Measurements from ENCODE around the gene NRG3. TPM values are rescaled to one million over a fixed set of nuclear protein-coding genes. Genes with fewer than 3 reads are reported as not detected.

Gene NRG3
- total RNA-seq, 2 donors from 2014 or later = not detected

DNA sequence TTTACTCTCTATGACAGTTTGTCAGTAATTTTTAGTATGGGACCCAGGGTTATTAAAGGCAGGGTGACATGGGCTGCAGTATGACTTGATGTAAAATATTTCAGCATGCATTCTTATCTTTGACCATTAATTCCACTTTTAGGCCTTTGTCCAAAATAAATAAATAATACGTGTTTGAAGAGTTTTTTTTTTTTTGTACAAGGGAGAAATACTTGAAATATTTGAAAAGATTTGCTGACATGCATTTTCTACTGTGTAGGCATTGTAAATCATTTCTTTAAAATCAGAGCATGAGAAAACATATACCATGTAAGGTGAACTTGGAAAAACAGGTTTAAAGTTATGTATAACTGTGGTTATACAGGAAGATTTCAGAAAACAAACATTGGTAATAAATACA is 23.5 kb downstream of the NRG3 start:
- Mint-ChIP-seq H3K4me1 (no peaks in the 10 kb centered on the region), H3K36me3 (ENCODE audit: low read depth) (no peaks in the 10 kb centered on the region), H3K27ac (no peak overlapping the region), H3K4me3 (no peak overlapping the region), H3K27me3 (no peaks in the 10 kb centered on the region)
- no peak for DNase-seq
- no peak for ATAC-seq
- H3K9me3 ChIP-seq (ENCODE audit: control insufficient read depth, low read length, poor library complexity, severe bottlenecking) = no peaks in the 10 kb centered on the region

DNA sequence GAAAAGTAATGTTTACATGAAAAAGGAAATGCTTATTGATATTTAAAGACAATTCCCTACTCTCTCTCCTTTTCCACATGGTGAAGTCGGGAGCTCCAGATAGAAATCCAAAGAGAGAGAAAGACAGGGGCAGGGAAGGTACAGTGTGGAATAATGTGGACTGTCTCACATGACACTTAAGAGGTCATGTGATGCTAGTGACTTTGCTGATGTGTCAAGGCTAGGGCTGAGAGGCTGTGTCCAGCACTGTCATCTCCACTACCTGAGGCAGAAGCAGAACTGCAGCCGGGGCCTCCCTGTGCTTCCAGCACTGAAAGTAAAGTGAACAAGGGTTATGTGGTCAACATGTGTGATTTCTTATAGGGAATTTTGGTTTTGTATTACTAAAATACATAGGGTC is 26.0 kb downstream of the NRG3 start:
- ATAC-seq (no peak), DNase-seq (no peak)
- Mint-ChIP-seq H3K4me1 (no peaks in the 10 kb centered on the region), H3K27me3 (no peaks in the 10 kb centered on the region), H3K36me3 (ENCODE audit: low read depth) (no peaks in the 10 kb centered on the region), H3K4me3 (no peak overlapping the region), H3K27ac (no peak overlapping the region)
- H3K9me3 ChIP-seq (ENCODE audit: control insufficient read depth, low read length, poor library complexity, severe bottlenecking) = no peaks in the 10 kb centered on the region

DNA sequence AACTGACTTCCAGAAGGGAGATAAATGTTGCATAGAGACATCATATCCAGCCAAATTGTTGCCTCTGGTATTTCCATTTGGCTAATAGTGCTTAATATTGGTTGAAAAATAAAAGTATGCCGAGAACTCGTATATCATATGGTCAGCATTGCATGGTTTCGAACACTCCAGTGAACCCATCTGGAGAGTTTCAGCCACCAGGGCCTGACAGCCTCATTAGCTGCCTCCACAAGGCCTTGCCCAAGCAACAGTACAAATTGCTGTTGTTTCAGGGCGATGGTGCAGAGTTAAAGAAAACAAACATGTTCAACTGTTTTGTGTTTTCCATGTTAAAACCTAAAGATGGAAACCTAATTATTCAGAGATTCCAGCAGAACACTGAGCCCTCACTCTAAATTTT is 28.5 kb downstream of the NRG3 start:
- Mint-ChIP-seq H3K4me1 (no peaks in the 10 kb centered on the region), H3K36me3 (ENCODE audit: low read depth) (no peaks in the 10 kb centered on the region), H3K4me3 (no peak overlapping the region), H3K27me3 (no peaks in the 10 kb centered on the region), H3K27ac (no peak overlapping the region)
- DNase-seq = no peak
- ATAC-seq = no peak
- no peaks in the 10 kb centered on the region for H3K9me3 ChIP-seq (ENCODE audit: control insufficient read depth, low read length, poor library complexity, severe bottlenecking)

DNA sequence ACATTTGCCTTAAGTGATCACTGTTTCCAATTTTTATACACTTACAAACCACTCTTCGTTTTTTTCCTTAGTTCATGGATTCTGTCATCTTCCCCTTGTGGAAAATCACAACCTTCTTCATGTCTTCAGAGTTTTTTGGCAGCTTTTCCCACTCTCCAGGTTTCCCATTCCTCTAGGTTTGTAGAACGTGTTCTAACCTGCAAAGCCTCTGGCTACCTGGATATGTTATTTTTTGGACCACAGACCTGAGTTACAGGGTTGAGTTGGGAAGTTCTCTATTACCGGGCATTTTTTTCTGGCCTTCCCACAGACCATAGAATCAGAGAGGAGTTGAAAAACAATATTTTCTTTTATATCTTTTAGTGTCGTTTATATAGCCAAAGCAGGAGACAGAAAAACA is 30.2 kb downstream of the NRG3 start:
- Mint-ChIP-seq H3K4me1 (no peaks in the 10 kb centered on the region), H3K27ac (no peak overlapping the region), H3K4me3 (no peak overlapping the region), H3K27me3 (no peaks in the 10 kb centered on the region), H3K36me3 (ENCODE audit: low read depth) (no peaks in the 10 kb centered on the region)
- no peaks in the 10 kb centered on the region for H3K9me3 ChIP-seq (ENCODE audit: control insufficient read depth, low read length, poor library complexity, severe bottlenecking)
- DNase-seq = no peak
- no peak for ATAC-seq

DNA sequence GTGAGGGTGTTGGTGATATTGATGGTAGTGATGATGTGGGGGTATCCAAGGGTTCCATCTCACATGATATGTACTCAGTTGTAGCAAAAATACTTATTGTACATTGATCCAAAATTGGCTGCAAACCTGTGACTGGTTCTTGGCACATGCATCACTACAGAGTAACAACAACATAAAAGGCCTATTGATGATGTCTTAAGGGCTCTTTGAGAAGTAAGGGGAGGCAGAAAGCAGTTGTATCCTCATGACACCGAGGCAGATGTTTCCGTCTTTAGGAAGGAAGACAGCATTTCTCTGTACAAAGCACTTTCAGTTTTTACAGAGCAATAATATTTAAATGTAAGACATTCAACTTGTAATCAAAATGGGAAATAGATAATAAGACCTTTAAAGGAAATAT is 34.5 kb downstream of the NRG3 start:
- no peaks in the 10 kb centered on the region for H3K27me3 Mint-ChIP-seq
- DNase-seq (no peak), ATAC-seq (no peak)
- H3K27ac Mint-ChIP-seq = no peak overlapping the region
- no peaks in the 10 kb centered on the region for H3K36me3 Mint-ChIP-seq (ENCODE audit: low read depth)
- no peaks in the 10 kb centered on the region for H3K9me3 ChIP-seq (ENCODE audit: control insufficient read depth, low read length, poor library complexity, severe bottlenecking)
- H3K4me1 Mint-ChIP-seq = no peaks in the 10 kb centered on the region
- no peak overlapping the region for H3K4me3 Mint-ChIP-seq

DNA sequence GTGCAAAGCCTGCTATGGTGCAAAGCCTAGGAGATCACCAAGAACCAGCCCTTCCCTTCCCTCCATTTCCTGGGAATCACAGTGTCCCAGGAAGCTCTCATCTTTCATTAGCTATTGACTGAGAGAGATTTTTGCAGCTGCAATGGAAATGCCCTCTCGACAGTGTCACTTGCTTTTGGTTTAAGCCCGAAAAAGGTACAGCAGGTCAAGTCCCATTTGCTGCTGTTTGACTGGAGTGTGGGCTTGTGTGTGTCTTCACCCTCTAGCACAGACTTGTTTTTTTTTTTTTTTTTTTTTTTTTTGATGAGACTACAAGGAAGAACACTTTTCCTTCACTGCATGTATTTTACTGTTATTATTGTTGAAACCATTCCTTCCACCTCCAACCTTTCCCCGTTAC is 36.3 kb downstream of the NRG3 start:
- H3K4me3 Mint-ChIP-seq = no peak overlapping the region
- no peak for ATAC-seq
- H3K9me3 ChIP-seq (ENCODE audit: control insufficient read depth, low read length, poor library complexity, severe bottlenecking) = no peaks in the 10 kb centered on the region
- H3K4me1 Mint-ChIP-seq = no peaks in the 10 kb centered on the region
- no peak for DNase-seq
- no peak overlapping the region for H3K27ac Mint-ChIP-seq
- no peaks in the 10 kb centered on the region for H3K36me3 Mint-ChIP-seq (ENCODE audit: low read depth)
- H3K27me3 Mint-ChIP-seq = no peaks in the 10 kb centered on the region

DNA sequence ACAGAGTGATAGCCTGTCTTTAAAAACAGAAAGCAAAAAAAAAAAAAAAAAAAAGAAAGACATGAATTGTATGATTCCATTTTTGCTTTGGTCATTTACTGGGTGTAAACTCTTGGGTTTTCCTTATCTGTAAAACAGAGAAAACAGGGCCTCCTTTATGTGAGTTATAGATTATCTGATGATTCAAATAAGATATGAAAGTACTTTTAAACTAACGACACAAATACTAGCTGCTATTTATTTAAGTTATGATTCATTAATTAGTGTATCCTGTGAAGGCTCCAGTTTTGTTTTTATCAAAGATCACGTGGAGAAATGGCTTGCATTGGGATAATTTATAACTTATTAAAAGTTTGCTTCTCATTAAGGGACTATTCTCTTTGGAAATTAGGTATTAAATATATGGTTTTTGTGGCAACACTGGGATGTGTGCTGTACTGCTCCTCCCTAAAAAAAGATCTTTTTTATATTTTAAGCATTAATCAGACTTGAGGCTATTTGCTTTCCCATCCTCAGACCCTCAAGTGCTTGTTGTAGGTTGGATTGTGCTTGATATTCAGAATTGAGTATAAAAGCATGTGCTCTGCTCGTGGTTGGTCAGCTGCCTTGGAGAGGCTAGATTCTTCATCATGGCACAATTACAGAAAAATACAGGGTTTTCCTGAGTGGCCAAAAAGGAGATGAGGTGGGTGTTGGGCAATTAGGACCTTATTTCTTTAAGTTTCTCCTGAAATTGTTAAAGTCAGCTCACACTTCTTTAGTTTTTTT is 39.9 kb downstream of the NRG3 start:
- Mint-ChIP-seq H3K4me1 (no peaks in the 10 kb centered on the region), H3K36me3 (ENCODE audit: low read depth) (no peaks in the 10 kb centered on the region), H3K27me3 (no peaks in the 10 kb centered on the region), H3K4me3 (no peak overlapping the region), H3K27ac (no peak overlapping the region)
- ATAC-seq (no peak), DNase-seq (no peak)
- no peaks in the 10 kb centered on the region for H3K9me3 ChIP-seq (ENCODE audit: control insufficient read depth, low read length, poor library complexity, severe bottlenecking)

DNA sequence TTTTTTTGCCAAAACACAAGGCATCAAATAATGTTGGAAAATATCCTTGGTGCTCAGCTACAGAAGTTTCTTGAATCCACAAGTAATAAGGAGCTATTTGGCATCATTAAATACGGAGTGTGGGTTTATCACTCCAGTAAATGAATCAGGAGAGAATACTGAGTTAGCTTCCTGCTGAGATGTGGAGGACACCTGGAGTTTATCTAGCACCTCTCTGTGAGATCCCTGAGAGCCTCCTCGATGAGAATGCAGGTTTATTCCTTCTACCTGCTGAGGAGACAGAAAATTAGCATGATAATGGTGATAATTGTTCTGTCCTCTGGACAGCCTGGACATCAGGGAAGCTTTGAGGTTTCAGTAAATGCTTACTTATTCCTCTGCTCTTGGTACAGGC is 40.5 kb downstream of the NRG3 start:
- H3K9me3 ChIP-seq (ENCODE audit: control insufficient read depth, low read length, poor library complexity, severe bottlenecking) = no peaks in the 10 kb centered on the region
- DNase-seq = no peak
- no peak for ATAC-seq
- no peak overlapping the region for H3K4me3 Mint-ChIP-seq
- no peaks in the 10 kb centered on the region for H3K27me3 Mint-ChIP-seq
- no peak overlapping the region for H3K27ac Mint-ChIP-seq
- H3K4me1 Mint-ChIP-seq = no peaks in the 10 kb centered on the region
- no peaks in the 10 kb centered on the region for H3K36me3 Mint-ChIP-seq (ENCODE audit: low read depth)

DNA sequence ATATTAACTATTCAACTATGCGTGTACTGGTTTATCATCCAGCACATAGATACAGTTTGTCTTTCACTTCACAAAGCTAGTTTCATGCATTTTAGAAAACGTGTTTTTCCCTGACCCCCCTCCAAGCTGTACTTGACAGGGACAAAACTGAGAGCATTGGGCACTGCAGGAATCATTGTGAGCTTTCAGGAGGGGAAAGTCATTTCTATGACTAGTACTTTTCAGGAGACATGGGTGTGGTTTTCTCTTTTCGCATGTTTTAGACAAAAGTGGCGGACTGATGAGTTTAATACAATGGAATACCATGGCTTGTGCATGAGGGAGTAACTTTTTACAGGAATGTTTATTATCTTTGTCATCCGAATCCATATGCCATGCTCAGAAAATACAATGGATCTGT is 42.7 kb downstream of the NRG3 start:
- DNase-seq (no peak), ATAC-seq (no peak)
- Mint-ChIP-seq H3K27me3 (no peaks in the 10 kb centered on the region), H3K27ac (no peak overlapping the region), H3K4me1 (no peaks in the 10 kb centered on the region), H3K4me3 (no peak overlapping the region), H3K36me3 (ENCODE audit: low read depth) (no peaks in the 10 kb centered on the region)
- H3K9me3 ChIP-seq (ENCODE audit: control insufficient read depth, low read length, poor library complexity, severe bottlenecking) = no peaks in the 10 kb centered on the region

DNA sequence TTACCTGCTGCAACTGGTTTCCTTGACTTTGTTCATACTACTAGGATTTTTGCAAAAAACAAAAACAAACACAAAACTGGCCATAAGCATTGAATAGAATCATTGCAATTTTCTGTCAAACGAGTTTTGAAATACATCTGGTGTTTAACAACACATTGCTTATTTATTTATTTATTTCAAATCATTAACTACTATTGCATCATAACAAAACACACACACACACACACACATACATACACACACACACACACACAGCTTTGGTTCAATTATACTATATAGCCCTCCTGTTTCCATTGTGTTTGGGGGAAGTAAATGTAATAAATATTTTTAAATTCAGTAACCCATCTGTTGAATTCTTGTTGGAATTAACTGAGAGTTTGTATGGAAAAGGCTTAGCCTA is 43.8 kb downstream of the NRG3 start:
- Mint-ChIP-seq H3K27me3 (no peaks in the 10 kb centered on the region), H3K4me3 (no peak overlapping the region), H3K4me1 (no peaks in the 10 kb centered on the region), H3K27ac (no peak overlapping the region), H3K36me3 (ENCODE audit: low read depth) (no peaks in the 10 kb centered on the region)
- ATAC-seq = no peak
- no peak for DNase-seq
- H3K9me3 ChIP-seq (ENCODE audit: control insufficient read depth, low read length, poor library complexity, severe bottlenecking) = no peaks in the 10 kb centered on the region

DNA sequence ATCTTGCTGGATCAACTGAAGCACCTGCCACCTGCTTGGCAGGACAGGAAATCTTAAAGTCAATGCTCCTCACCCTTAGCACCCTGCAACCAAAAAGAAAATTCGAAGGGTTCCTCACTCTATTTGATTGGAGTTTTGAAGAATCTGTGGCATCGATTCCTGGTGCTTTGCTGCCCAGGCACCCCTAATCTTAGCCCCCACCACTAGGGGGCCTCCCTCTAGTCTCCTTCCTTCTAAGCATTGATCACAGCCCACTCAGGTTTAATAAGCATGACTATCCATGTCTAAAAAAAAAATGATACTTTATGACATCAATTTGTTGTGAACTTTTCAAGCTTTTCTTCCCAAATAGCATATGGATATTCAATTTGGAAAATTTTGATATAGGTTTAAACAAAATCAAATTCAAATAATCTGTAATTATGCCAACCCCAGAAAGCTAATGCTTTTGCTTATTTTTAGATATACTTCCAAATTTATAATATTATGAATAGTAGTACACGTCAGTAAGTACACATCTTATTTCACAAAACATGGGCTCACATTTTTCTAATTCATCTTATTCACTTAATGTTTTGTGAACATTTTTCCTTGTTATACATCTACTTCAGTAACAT is 45.3 kb downstream of the NRG3 start:
- ATAC-seq = no peak
- Mint-ChIP-seq H3K27ac (no peak overlapping the region), H3K27me3 (no peaks in the 10 kb centered on the region), H3K4me1 (no peaks in the 10 kb centered on the region), H3K4me3 (no peak overlapping the region), H3K36me3 (ENCODE audit: low read depth) (no peaks in the 10 kb centered on the region)
- H3K9me3 ChIP-seq (ENCODE audit: control insufficient read depth, low read length, poor library complexity, severe bottlenecking) = no peaks in the 10 kb centered on the region
- DNase-seq = no peak

DNA sequence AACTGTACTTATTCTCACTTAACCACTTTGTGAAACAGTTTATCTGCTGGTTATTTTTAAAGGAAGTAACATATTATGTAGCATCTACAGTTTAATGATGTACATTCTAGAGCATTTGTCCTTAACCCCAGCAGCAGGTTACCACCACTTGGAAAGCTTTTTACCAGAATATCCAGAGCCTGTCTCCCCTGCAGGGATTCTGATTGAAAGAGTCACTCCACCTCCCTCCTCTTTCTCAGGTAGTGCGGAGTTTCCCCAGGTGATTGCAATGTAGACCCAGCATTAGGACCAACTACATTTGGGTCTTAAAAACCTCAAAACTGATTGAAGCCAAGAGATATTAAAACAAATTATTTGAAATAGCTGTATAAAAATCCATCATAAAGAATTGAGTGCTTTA is 53.1 kb downstream of the NRG3 start:
- DNase-seq = no peak
- Mint-ChIP-seq H3K4me1 (no peaks in the 10 kb centered on the region), H3K27ac (no peak overlapping the region), H3K27me3 (no peaks in the 10 kb centered on the region), H3K4me3 (no peak overlapping the region), H3K36me3 (ENCODE audit: low read depth) (no peaks in the 10 kb centered on the region)
- no peak for ATAC-seq
- no peaks in the 10 kb centered on the region for H3K9me3 ChIP-seq (ENCODE audit: control insufficient read depth, low read length, poor library complexity, severe bottlenecking)

DNA sequence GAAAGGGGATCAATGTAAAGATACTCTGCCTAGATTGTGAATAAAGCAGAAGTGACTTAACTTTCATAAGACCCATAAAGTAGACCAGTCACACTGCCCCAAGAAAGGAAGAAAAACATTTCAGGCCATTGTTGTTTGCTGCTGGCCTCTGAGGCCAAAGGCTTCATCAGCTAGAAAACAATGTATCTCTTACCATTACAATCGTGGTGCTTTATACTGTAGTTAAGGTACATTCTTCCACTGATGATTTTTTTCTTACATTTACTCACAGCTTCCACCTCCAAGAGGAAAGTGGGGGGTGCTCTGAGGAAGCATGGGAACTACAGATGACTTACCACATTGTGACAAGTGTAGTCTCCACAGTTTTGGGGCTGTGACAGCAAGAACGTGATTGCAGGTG is 68.6 kb downstream of the NRG3 start:
- H3K9me3 ChIP-seq (ENCODE audit: control insufficient read depth, low read length, poor library complexity, severe bottlenecking) = peaks cover 8% of the 10 kb centered on the region
- DNase-seq (no peak), ATAC-seq (no peak)
- no peak overlapping the region for H3K27ac Mint-ChIP-seq
- no peaks in the 10 kb centered on the region for H3K4me1 Mint-ChIP-seq
- H3K36me3 Mint-ChIP-seq (ENCODE audit: low read depth) = no peaks in the 10 kb centered on the region
- no peaks in the 10 kb centered on the region for H3K27me3 Mint-ChIP-seq
- H3K4me3 Mint-ChIP-seq = no peak overlapping the region

DNA sequence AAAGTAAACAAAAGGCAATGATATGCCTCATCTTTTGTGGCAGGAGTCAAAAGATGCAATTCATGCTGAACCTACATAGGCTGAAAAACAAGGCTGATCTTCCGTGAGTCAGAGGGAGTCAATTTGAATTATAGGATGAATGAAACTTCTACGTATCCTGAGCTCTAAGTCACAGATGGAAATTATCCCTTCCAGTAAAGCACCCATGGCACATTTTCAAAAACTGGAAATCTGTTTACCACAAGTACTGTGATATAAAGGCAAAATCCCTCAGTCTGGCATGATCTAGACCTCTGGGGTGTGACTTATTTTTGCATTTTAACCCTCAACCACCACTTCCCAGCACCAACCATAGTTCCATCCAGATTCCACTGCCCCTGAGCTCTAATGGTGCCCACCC is 69.6 kb downstream of the NRG3 start:
- peaks cover 8% of the 10 kb centered on the region for H3K9me3 ChIP-seq (ENCODE audit: control insufficient read depth, low read length, poor library complexity, severe bottlenecking)
- Mint-ChIP-seq H3K4me3 (no peak overlapping the region), H3K36me3 (ENCODE audit: low read depth) (no peaks in the 10 kb centered on the region), H3K27ac (no peak overlapping the region), H3K27me3 (no peaks in the 10 kb centered on the region), H3K4me1 (no peaks in the 10 kb centered on the region)
- DNase-seq (no peak), ATAC-seq (no peak)

Measured in T-helper 17 cell (primary cell).